Kidney (tissue), 14 donors: ENCODE results near the gene ERC2. TPM values are rescaled to one million over a fixed set of nuclear protein-coding genes. Genes with fewer than 3 reads are reported as not detected.

Experiments
- DNase-seq, 5 donors: peaks; one replicate each; pipeline ENCODE4 v3.0.0-alpha.2; 2013 to 2020
- FAIRE-seq: peaks from 2 replicates; lab custom pipeline; 2012; peaks lifted over from hg19 to GRCh38; lab: Jason Lieb, UNC
- H3K27ac ChIP-seq, 2 donors: one replicate each; pipeline ENCODE4 v1.7.0; 2013; ENCODE audit warnings: low read depth in 2 of 2, low read length in 2 of 2, inconsistent platforms in 1 of 2
- H3K27me3 ChIP-seq: one replicate; pipeline ENCODE4 v1.7.1; 2013; ENCODE audit warnings: low read length, inconsistent platforms; ENCODE audit not compliant: control insufficient read depth, insufficient read depth
- H3K36me3 ChIP-seq, 3 donors: one replicate each; pipeline versions ENCODE4 v1.7.0 to v1.7.1; 2013; ENCODE audit warnings: low read length in 3 of 3, control low read depth in 1 of 3, inconsistent platforms in 1 of 3; ENCODE audit not compliant: insufficient read depth in 3 of 3, control insufficient read depth in 2 of 3
- H3K4me1 ChIP-seq, 3 donors: one replicate each; pipeline versions ENCODE4 v1.7.0 to v1.7.1; 2013; ENCODE audit warnings: low read length in 3 of 3, inconsistent platforms in 1 of 3, low read depth in 1 of 3; ENCODE audit not compliant: control insufficient read depth in 2 of 3, insufficient read depth in 2 of 3
- H3K4me3 ChIP-seq, 3 donors: one replicate each; pipeline versions ENCODE4 v1.7.0 to v1.8.1; 2013; ENCODE audit warnings: low read length in 3 of 3, control low read depth in 1 of 3, inconsistent platforms in 1 of 3
- H3K9ac ChIP-seq, 3 donors: one replicate each; pipeline versions ENCODE4 v1.7.0 to v1.7.1; 2013; ENCODE audit warnings: low read length in 3 of 3, control low read depth in 1 of 3, inconsistent platforms in 1 of 3
- H3K9me3 ChIP-seq, 3 donors: one replicate each; pipeline versions ENCODE4 v1.7.0 to v1.7.1; 2013; ENCODE audit warnings: low read length in 3 of 3, control low read depth in 1 of 3, inconsistent platforms in 1 of 3; ENCODE audit not compliant: control insufficient read depth in 2 of 3, insufficient read depth in 1 of 3
- intact Hi-C: fragments of 100-400 bp; cut with DNase I; formaldehyde crosslinking; loops from one replicate; pipeline ENCODE4 v1.11.1; 2022
- polyA plus RNA-seq: library from polyadenylated mRNA; stranded (reverse); fragments of 350-450 nt; fragmentation: Illumina TruSeq; extraction: RNeasy Lipid Tissue Mini Kit (QIAGEN cat#74804); gene quantifications from one replicate; pipeline ENCODE4 v1.2.3, GENCODE V29; 2014; ENCODE audit warnings: low read depth, low replicate concordance; ENCODE audit not compliant: insufficient read depth
- total RNA-seq: library from RNA; stranded (reverse); fragmentation: NEBNext Ultra II Directional; extraction: Animal tissue kit (Norgen Biotek cat#: 25700); gene quantifications from one replicate; pipeline ENCODE4 v1.2.1, GENCODE V29; 2021
- TF ChIP-seq, protein P1 (sequence below): IDR thresholded peaks from 3 replicates; pipeline ENCODE4 v1.5.1; 2012; ENCODE audit warnings: mild to moderate bottlenecking, moderate library complexity, borderline replicate concordance; ENCODE audit not compliant: insufficient read depth; ENCODE audit errors: extremely low read depth
- donor health status: control.
- donor health status: control.
- donor health status: control.
- donor health status: control.
- donor health status: control.
- donor health status: DM: yes; HTN: yes; CAD: no.
- donor health status: Normal renal cell carcinoma (clear cell type).

ERC2 gene
- total and polyA plus RNA-seq, 2 donors from 2014 or later = 0.92 to 3.8 TPM

- Histone ChIP-seq H3K27me3 (no peaks in the 10 kb centered on the region), H3K9me3 (no peaks in the 10 kb centered on the region), H3K4me1 (no peaks in the 10 kb centered on the region), H3K9ac (no peak overlapping the region), H3K36me3 (no peaks in the 10 kb centered on the region), H3K4me3 (no peak overlapping the region), H3K27ac (no peak overlapping the region)
- intact Hi-C loops = no loop called here
- FAIRE-seq = no peak
- DNase-seq = peak in 1 of 5 donors; percentile 68
- TF ChIP-seq, protein P1, sequence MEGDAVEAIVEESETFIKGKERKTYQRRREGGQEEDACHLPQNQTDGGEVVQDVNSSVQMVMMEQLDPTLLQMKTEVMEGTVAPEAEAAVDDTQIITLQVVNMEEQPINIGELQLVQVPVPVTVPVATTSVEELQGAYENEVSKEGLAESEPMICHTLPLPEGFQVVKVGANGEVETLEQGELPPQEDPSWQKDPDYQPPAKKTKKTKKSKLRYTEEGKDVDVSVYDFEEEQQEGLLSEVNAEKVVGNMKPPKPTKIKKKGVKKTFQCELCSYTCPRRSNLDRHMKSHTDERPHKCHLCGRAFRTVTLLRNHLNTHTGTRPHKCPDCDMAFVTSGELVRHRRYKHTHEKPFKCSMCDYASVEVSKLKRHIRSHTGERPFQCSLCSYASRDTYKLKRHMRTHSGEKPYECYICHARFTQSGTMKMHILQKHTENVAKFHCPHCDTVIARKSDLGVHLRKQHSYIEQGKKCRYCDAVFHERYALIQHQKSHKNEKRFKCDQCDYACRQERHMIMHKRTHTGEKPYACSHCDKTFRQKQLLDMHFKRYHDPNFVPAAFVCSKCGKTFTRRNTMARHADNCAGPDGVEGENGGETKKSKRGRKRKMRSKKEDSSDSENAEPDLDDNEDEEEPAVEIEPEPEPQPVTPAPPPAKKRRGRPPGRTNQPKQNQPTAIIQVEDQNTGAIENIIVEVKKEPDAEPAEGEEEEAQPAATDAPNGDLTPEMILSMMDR = no peak
Measured at GRCh38 chr3:55549177-55549576, 919.1 kb downstream of the ERC2 start.

GRCh38 chr3:55546866-55547669 lies 921.2 kb downstream of the ERC2 start:
- FAIRE-seq (no peak), DNase-seq (no peak)
- no peaks in the 10 kb centered on the region for H3K27me3 ChIP-seq
- no peak overlapping the region for H3K9ac ChIP-seq
- intact Hi-C loops = no loop called here
- no peaks in the 10 kb centered on the region for H3K4me1 ChIP-seq
- no peaks in the 10 kb centered on the region for H3K36me3 ChIP-seq
- no peak overlapping the region for H3K27ac ChIP-seq
- no peak overlapping the region for H3K4me3 ChIP-seq
- TF ChIP-seq, protein P1 = no peak
- no peaks in the 10 kb centered on the region for H3K9me3 ChIP-seq

- Histone ChIP-seq H3K36me3 (no peaks in the 10 kb centered on the region), H3K9me3 (no peaks in the 10 kb centered on the region), H3K27me3 (no peaks in the 10 kb centered on the region), H3K4me3 (no peak overlapping the region), H3K27ac (no peak overlapping the region), H3K9ac (no peak overlapping the region), H3K4me1 (no peaks in the 10 kb centered on the region)
- intact Hi-C loops = no loop called here
- TF ChIP-seq, protein P1 = no peak
- FAIRE-seq (no peak), DNase-seq (no peak)
Measured at GRCh38 chr3:55545995-55546394, 922.3 kb downstream of the ERC2 start.

- TF ChIP-seq, protein P1 = no peak
- Histone ChIP-seq H3K4me3 (no peak overlapping the region), H3K36me3 (no peaks in the 10 kb centered on the region), H3K9me3 (no peaks in the 10 kb centered on the region), H3K9ac (no peak overlapping the region), H3K4me1 (no peaks in the 10 kb centered on the region), H3K27ac (no peak overlapping the region), H3K27me3 (no peaks in the 10 kb centered on the region)
- peak in 1 of 5 donors; percentile 28 for DNase-seq
- intact Hi-C loops = no loop called here
- FAIRE-seq = no peak
Measured at GRCh38 chr3:55544219-55544618, 924.0 kb downstream of the ERC2 start.
